GM18508 (cell line): ENCODE results near the gene ZMYND19.
"Not testable (repeated sequence)": the region's sequence is repeated elsewhere in the genome, so short reads cannot be mapped to it uniquely, and the experiment has no call there.

Source experiments
- ATAC-seq: cut with Tn5 transposase; IDR thresholded peaks from one replicate; pipeline ENCODE4 v1.9.1; 2021; ENCODE audit warnings: moderate number of reproducible peaks; ENCODE audit not compliant: insufficient read depth, unreplicated experiment

ZMYND19 gene

GRCh38 chr9:137590469-137591383 lies at the start of gene ZMYND19:
Gene ZMYND19 (minus strand): TSS chr9:137590512. CDS start chr9:137590263, 249 bp downstream.
- no peak for ATAC-seq

GRCh38 chr9:137639303-137640051 lies 49.2 kb upstream of the ZMYND19 start:
- peak; percentile 48 for ATAC-seq

GRCh38 chr9:137638680-137639079 lies 48.4 kb upstream of the ZMYND19 start:
- ATAC-seq = no peak

GRCh38 chr9:137634016-137634415 lies 43.7 kb upstream of the ZMYND19 start:
- ATAC-seq = no peak

- no peak for ATAC-seq
Measured at GRCh38 chr9:137632230-137633161, 42.2 kb upstream of the ZMYND19 start.

- no peak for ATAC-seq
Measured at GRCh38 chr9:137631345-137632229, 41.3 kb upstream of the ZMYND19 start.

- no peak for ATAC-seq
Measured at GRCh38 chr9:137630679-137631078, 40.4 kb upstream of the ZMYND19 start.

- ATAC-seq = no peak
Measured at GRCh38 chr9:137630126-137630525, 39.8 kb upstream of the ZMYND19 start.

- not testable (repeated sequence) for ATAC-seq
Measured at GRCh38 chr9:137627406-137627805, 37.1 kb upstream of the ZMYND19 start.

- no peak for ATAC-seq
Measured at GRCh38 chr9:137626464-137626863, 36.2 kb upstream of the ZMYND19 start.

GRCh38 chr9:137622211-137622610 lies 31.9 kb upstream of the ZMYND19 start:
- ATAC-seq = not testable (repeated sequence)

GRCh38 chr9:137621131-137621757 lies 30.9 kb upstream of the ZMYND19 start:
- no peak for ATAC-seq

GRCh38 chr9:137620581-137620980 lies 30.3 kb upstream of the ZMYND19 start:
- no peak for ATAC-seq

GRCh38 chr9:137620048-137620405 lies 29.7 kb upstream of the ZMYND19 start:
- ATAC-seq = no peak

GRCh38 chr9:137619240-137620047 lies 29.1 kb upstream of the ZMYND19 start:
- no peak for ATAC-seq

- no peak for ATAC-seq
Measured at GRCh38 chr9:137618105-137619067, 28.1 kb upstream of the ZMYND19 start, which contains the start of gene EHMT1. Gene EHMT1 (plus strand): TSS chr9:137619005. CDS start chr9:137619029, 24 bp downstream.

GRCh38 chr9:137615387-137615871 lies 25.1 kb upstream of the ZMYND19 start:
- no peak for ATAC-seq
